Thoracic aorta (tissue), 2 donors: ENCODE results near the gene TMEM242. TPM values are rescaled to one million over a fixed set of nuclear protein-coding genes. Genes with fewer than 3 reads are reported as not detected.

ENCODE experiments used
- ATAC-seq: fragments of 150-250 bp; one replicate; pipeline ENCODE4 v1.8.0; 2017; ENCODE audit warnings: low read depth; ENCODE audit not compliant: insufficient number of reproducible peaks, low FRiP score
- DNase-seq: peaks from one replicate; pipeline ENCODE4 v3.0.0-alpha.2; 2020; ENCODE audit warnings: low spot score
- H3K27ac ChIP-seq, 2 donors: fragments of 200-600 bp; sonication (generic); 1 replicate in 1 of 2; 2 replicates in 1 of 2; pipeline ENCODE4 v1.5.1; 2016; ENCODE audit warnings: mild to moderate bottlenecking in 2 of 2, moderate library complexity in 2 of 2
- H3K27me3 ChIP-seq: fragments of 200-600 bp; sonication (generic); replicated peaks from 2 replicates; pipeline ENCODE4 v1.6.0; 2016; ENCODE audit warnings: mild to moderate bottlenecking; ENCODE audit not compliant: insufficient read depth
- H3K36me3 ChIP-seq: fragments of 200-600 bp; sonication (generic); one replicate; pipeline ENCODE4 v1.5.1; 2016
- H3K4me1 ChIP-seq, 2 donors: fragments of 200-600 bp; sonication (generic); 1 replicate in 1 of 2; 2 replicates in 1 of 2; pipeline versions ENCODE4 v1.5.1 to v1.6.0; 2016; ENCODE audit warnings: low read depth in 2 of 2, mild to moderate bottlenecking in 1 of 2; ENCODE audit not compliant: control insufficient read depth in 1 of 2
- H3K4me3 ChIP-seq: fragments of 200-600 bp; sonication (generic); 2 replicates; pipeline ENCODE4 v1.5.1; 2016; ENCODE audit warnings: mild to moderate bottlenecking
- H3K9me3 ChIP-seq: fragments of 200-600 bp; sonication (generic); 2 replicates; pipeline ENCODE4 v1.5.1; 2016
- CTCF ChIP-seq: fragments of 200-600 bp; sonication (generic); IDR thresholded peaks from one replicate; pipeline ENCODE4 v1.5.1; 2019; ENCODE audit warnings: antibody characterized with exemption
- total RNA-seq, 2 donors: library from RNA; depleted of rRNA; stranded (reverse); fragments of >200 nt; gene quantifications; one replicate each; pipeline versions ENCODE4 v1.1.0 to v1.2.3, GENCODE V29; 2016

Gene TMEM242
- total RNA-seq, 2 donors from 2014 or later: 7.3 to 8.8 TPM

GRCh38 chr6:157305670-157306653, 17.4 kb downstream of the TMEM242 start:
- Histone ChIP-seq H3K4me1 (peaks cover 13 to 41% of the 10 kb centered on the region in 2 donors), H3K36me3 (no peaks in the 10 kb centered on the region), H3K9me3 (no peaks in the 10 kb centered on the region), H3K27me3 (no peaks in the 10 kb centered on the region), H3K4me3 (peak overlapping the region; percentile 52), H3K27ac (peak overlapping the region; percentile 47 to 68)
- no peak for DNase-seq
- no peak for ATAC-seq
- no peak for TF ChIP-seq CTCF

GRCh38 chr6:157304899-157305663, 18.2 kb downstream of the TMEM242 start:
- TF ChIP-seq CTCF: no peak
- ATAC-seq: peak; percentile 48
- no peaks in the 10 kb centered on the region for H3K9me3 ChIP-seq
- H3K4me1 ChIP-seq: peaks cover 13 to 41% of the 10 kb centered on the region in 2 donors
- H3K4me3 ChIP-seq: peak overlapping the region; percentile 52
- H3K27ac ChIP-seq: peak overlapping the region; percentile 47 to 68
- no peak for DNase-seq
- H3K36me3 ChIP-seq: no peaks in the 10 kb centered on the region
- H3K27me3 ChIP-seq: no peaks in the 10 kb centered on the region

- Histone ChIP-seq H3K4me1 (peaks cover 17 to 41% of the 10 kb centered on the region in 2 donors), H3K27ac (no peak overlapping the region), H3K4me3 (no peak overlapping the region), H3K36me3 (no peaks in the 10 kb centered on the region), H3K27me3 (no peaks in the 10 kb centered on the region), H3K9me3 (no peaks in the 10 kb centered on the region)
- no peak for DNase-seq
- no peak for TF ChIP-seq CTCF
- ATAC-seq: no peak
Measured at GRCh38 chr6:157302736-157303135, 20.6 kb downstream of the TMEM242 start.

GRCh38 chr6:157300436-157300835, 22.9 kb downstream of the TMEM242 start:
- Histone ChIP-seq H3K9me3 (no peaks in the 10 kb centered on the region), H3K36me3 (no peaks in the 10 kb centered on the region), H3K4me3 (no peak overlapping the region), H3K27me3 (no peaks in the 10 kb centered on the region), H3K4me1 (peaks cover 17 to 29% of the 10 kb centered on the region in 2 donors), H3K27ac (no peak overlapping the region)
- TF ChIP-seq CTCF: no peak
- ATAC-seq (no peak), DNase-seq (no peak)

GRCh38 chr6:157300006-157300405, 23.3 kb downstream of the TMEM242 start:
- TF ChIP-seq CTCF: no peak
- Histone ChIP-seq H3K36me3 (no peaks in the 10 kb centered on the region), H3K9me3 (no peaks in the 10 kb centered on the region), H3K27ac (no peak overlapping the region), H3K4me3 (no peak overlapping the region), H3K27me3 (no peaks in the 10 kb centered on the region), H3K4me1 (peaks cover 17 to 25% of the 10 kb centered on the region in 2 donors)
- ATAC-seq (no peak), DNase-seq (no peak)
